GF-D8 (cell line): ENCODE results near the gene ZBP1.

Experiments used
- DNase-seq: peaks from one replicate; lab custom pipeline; 2025; lab: John Stamatoyannopoulos, UW

ZBP1 gene, protein sequence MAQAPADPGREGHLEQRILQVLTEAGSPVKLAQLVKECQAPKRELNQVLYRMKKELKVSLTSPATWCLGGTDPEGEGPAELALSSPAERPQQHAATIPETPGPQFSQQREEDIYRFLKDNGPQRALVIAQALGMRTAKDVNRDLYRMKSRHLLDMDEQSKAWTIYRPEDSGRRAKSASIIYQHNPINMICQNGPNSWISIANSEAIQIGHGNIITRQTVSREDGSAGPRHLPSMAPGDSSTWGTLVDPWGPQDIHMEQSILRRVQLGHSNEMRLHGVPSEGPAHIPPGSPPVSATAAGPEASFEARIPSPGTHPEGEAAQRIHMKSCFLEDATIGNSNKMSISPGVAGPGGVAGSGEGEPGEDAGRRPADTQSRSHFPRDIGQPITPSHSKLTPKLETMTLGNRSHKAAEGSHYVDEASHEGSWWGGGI

DNA sequence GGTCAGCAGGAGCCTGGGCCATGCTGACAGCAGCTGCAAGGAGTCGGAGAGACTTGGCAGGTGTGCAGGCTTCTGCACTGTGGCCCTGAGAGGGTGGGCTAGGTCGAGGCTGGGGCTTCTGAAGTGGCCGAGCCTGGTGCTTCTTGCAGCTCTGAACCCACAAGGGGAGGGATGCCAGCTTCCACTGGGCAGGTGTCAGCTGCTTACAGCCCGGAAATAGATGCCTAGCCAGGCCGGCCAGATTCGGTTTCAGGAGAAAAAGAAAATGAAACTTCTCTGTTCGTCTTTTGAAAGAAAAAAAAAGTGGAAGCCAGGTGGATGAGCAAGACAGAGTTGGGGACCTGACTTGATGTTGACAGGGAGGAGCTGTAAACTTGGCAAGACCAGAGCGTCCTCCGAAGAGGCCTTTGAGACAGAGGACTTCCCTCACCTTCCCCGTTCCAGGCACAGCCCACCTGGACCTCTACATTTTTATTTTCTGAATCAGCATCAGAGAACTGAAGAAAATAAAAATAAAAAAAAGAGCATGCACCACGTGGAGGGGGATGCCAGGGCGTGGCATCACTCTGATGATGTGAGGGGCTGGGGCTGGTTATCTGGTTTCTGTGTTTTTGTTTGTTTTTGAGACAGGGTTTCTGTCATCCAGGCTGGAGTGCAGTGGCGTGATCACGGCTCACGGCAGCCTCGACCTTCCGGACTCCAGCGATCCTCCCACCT, at the start of gene ZBP1:
TSS of gene ZBP1 (minus strand) at position 153 of the 717 bp plus-strand sequence. CDS start at position 22, 131 bp downstream.
- no peak for DNase-seq

DNA sequence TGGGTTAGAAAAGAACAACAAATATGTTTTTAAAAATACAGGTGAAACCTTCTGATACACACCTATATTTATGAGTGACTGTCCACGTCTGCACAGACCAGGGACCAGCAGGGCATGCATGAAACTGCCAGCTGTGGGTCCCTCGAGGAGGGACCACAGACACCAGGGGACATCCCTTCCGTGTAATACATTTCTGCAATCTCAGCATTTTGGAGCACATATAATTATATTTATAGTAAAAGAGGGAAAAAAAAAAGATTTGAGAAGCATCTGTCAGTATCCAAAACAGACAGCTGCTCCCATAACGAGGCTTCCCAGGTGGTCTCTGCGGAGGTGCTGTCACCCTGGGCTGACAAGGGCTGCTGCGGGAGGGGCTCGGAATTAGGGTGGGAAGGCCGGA, 49.4 kb upstream of the ZBP1 start:
- no peak for DNase-seq

DNA sequence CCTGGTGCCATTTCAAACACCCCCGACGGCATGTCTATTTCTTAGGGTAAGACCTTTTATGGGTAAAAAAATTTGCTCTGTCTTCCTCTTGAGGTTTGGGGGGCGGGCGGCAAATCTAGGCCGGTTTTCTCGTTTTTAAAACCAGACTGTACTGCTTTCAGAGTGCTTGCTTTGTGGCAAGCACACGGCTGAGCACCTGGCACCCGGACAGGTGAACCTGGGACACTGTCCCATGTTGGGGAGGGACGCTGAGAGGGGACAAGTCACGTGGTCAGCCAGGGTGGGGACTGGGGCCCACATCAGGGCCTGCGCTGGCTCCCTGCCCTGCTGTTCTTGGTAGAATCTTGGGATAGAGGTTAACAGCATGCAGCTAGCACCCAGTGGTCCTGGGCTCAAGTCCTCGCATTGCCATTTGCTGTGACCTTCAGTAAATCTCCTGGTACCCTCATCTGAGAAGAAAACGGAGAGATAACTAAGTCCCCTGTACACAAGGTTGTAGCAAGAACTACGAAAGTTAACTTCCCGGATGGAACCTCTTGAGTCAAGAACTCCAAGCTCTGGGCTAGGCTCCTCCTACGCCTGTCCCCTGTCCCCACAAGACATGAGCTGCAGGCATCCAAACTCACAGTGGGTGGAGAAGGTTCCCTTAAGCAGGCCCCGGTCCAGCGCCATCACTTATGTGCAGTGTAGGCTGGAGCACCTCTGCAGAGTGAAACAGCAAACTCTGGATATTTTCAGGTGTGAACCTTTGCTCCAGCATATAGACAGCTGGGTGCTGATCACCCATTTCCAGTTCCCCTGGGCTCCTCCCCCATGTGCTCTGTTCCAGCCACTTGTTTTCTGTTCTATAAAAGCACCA, 47.9 kb upstream of the ZBP1 start:
- DNase-seq = no peak

DNA sequence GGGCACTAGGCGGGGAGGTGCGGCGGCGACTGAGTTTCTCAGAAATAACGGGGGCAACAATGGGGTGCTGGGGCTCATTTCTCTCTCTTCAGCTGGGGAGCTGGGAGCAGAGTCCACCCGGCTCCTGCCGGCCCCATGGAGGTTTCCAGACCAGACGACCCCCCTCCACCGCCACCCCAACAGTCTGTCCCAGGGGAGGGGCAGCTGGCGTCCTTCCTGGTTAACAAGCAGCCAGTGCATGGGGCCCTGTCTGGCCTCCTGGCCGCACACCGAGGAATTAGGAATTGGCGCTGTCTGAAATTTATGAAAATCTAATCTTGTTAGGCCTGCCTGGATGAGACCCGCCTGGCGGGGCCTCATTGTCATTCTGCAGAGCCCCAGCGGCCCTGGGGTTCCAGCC, 47.2 kb upstream of the ZBP1 start:
- DNase-seq = no peak

DNA sequence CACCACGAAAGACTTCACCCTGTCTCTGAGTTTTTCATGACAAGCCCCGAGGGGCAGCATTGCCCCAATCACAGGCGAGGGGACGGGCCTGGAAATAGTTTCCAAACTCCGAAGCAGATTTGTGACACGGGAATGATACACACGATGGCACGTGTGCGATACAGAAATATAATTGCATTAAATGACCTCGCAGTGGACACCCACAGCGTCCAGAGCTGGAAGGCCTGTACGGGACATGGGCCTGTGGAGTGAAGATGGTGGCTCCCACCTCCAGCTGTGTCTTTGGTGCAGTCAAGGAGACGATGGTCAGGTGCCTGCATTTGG, 46.6 kb upstream of the ZBP1 start:
- DNase-seq = no peak

DNA sequence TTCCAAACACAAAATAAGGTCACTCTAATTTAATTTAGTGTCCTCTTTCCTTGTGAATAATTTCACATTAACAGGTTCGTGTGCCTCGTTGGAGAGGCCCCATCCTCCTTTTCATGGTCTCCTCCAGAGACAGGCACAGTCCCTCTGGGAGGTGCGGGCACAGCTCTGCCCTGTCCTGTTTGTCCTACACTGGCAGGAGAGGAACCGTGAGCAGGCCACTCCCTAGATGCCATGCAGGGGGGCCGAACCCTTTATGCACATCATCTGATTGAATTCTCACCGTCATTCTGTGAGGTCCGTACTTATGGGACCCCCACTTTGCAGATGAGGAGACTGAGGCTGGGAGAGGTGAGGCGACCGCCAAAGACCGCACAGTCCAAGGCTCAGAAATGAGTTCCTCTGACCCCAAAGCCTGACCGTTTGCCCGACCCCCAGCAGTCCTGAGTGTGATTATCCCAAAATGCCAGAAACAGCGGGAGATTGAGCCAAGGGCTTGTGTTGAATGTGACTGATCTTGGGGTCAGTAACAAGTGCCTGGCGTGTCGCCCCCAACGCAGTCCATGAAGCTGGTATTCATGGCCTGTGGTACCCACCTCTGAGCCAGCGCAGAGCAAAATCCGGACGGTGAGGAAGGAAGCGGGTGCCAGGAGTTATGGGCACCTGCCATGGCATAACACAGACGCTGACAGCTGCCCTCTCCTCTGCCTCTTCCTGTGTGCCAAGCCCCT, 46.0 kb upstream of the ZBP1 start:
- no peak for DNase-seq

DNA sequence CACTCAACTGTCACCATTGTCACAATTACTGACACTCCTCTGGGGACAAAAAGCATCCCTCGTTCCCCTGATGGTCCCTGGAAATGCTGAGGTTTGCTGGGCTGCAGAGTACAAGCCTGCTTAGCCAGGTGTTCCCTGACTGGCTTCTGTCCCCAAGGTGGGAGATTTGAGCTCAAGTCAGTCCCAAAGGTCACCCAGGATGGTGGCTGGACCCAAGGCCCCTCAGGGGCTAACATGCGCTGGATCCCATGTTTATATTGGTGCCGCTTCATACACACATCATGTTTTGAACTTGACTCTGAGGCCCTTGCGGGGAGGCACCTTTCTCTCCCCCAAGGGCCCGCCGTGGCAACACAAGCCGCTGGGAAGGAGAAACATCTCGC, 45.4 kb upstream of the ZBP1 start:
- DNase-seq = no peak

DNA sequence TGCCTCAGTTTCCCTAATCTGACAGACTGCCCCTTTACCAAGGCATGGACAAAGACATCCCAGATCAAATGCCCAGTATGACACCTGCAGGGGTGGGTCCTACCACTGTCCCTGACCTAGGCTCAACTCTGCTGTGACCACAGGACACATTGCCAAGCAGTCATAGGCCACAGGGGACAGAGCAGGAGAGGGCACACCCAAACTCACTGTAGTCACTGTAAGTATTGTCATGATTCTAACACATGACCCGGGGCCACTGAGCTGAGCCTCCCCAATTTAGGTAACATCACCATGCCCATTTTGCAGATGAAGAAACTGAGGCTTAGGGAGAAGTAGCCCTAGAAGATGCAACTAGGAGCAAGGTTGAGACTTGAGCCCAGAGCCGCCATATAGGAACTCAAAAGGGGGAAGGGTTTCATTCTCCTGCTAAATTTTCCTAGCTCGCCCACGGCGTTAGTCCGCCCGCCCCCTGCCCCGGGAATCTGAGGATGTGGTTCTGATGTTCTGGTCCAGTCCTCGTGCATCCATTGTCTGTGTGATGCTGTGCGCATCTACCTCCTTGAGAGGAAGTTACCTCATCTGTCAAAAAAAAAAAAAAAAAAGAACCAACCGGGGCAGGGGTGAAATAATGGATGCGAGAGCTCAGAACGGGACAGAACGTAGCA, 44.8 kb upstream of the ZBP1 start:
- no peak for DNase-seq

DNA sequence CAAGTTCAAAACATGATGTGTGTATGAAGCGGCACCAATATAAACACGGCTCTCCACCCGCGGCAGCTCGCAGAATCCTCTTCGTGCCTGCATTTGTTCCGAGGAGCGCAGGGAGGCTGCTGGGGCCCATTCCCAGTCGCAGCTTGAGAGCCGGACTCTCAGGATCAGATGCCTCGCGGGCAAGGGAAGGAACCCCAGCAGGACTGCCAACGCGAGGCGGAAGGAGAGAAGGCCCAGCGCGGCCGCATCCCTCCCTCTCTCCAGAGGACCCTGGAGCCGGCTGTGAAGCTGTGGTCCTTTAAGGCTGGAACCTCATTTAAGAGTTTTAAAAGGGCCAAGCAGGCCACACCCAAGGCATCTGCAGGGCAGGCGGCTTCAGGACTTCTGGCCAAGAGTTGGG, 44.2 kb upstream of the ZBP1 start:
- no peak for DNase-seq

DNA sequence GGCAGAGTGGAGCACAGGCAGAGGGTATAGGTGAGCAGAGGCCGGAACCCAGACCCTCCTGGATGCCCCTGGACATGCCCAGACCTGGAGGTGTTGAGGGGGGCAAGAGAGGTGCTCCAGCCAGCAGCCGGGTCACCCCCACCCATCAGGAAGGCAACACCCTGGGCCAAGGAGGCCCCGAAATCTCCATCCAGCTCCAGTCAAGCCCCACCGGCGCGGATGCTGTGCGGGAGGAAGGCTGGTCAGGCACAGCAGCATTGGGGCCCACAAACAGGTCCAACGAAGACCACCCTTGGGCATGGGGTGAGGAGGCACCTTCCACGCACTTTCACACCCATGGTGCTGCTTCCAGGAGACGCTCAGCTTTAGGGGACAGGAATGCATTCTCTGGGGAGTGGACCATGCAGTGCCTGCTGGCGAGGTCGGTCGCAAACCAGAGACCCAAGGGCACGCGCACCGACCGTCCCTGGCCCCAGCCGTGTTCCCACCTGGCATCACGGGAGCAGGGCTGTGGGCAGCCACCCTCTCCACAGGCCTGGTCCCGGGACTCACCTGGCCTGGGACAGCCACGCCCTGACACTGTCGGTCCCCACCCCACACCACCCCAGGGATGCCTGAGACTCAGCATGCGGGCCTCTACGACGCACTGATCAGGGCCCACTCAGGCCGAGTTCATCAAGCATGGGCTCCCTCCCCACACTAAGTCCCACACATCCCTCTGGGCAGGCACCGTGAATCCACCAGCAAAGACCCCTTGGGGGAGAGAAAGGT, 43.6 kb upstream of the ZBP1 start:
- no peak for DNase-seq

DNA sequence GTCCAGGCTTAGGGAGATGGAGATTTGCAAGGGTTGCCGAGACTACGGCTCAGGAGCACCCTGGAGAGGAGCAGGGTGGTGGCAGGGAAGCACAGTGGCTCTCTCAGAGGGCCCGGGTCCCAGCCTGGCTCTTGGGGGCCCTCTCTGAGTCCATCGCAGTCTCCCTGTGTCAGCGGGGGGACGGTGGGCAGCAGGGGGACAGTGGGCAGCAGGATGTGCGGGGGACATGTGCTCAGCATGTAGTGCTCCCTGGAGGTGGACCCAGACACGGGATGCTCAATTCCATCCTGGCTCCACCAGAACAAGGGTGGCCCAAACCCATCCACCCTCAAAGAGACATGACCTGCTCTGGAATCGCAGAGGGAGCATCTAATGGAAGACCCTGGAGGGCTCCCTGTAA, 43.0 kb upstream of the ZBP1 start:
- DNase-seq = no peak

DNA sequence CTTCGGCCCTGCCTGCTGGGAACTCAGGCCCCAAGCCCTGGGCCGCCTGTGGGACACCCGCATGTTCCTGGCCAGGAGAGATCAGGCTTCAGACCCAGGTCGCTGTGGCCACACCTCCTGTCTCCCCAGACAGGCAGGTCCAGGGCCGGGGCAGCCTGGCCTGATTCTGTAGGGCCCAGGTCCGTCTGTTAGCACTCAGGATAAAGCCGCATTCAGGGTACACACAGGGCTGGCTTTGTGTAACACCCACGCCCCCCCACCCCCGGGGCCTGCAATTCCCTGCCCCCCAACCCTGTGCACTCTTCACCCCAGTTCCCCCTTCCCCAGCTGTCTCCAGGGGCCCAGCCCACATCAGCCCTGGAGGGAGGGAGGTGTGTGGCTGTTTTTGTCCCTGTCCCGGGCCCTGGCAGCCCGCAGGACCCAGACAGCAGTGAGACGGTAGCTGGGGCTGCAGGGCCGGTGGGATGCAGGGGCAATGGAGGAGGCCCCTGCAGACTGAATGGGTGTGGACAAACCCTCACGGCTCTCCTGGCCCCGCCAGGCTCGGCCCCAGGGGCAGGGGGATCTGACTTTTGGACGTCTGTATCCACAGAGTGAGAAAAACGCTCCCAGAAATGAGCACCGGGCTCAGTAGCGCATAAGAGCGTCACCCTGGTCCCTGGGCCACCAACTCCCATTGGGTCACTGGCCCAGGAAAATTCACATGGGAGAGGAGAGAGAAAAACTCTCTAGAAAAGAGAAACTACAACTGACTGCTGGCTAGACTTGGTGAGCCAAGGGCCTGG, 42.4 kb upstream of the ZBP1 start:
- DNase-seq = no peak

DNA sequence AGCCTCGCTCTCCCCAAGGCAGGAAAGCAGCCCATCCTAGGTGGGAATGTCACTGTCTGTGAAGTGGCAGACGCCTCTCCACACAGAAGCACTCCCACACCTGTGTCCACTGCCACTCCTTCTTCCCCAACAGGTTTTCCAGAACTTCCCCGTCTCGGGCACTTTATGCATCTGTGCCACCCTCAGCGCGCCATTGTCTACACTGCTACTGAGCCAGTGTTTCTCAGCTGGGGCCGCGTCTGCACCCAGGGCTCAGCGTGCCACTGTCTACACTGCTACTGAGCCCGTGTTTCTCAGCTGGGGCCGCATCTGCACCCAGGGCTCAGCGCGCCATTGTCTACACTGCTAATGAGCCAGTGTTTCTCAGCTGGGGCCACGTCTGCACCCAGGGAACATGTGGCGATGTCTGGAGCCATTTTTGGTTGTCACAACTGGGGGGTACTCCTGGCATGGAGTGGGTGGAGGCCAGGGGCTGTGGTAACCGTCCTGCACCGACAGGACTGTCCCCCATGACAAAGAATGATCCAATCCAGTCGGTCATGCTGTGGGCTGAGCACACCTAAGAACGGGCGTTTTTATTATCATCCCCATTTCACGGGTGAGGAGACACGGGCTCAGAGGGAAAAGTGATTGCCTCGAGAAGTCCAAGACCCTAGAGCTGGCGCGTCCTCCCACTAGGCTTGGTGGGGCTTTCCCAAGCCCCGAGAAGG, 41.7 kb upstream of the ZBP1 start:
- no peak for DNase-seq

DNA sequence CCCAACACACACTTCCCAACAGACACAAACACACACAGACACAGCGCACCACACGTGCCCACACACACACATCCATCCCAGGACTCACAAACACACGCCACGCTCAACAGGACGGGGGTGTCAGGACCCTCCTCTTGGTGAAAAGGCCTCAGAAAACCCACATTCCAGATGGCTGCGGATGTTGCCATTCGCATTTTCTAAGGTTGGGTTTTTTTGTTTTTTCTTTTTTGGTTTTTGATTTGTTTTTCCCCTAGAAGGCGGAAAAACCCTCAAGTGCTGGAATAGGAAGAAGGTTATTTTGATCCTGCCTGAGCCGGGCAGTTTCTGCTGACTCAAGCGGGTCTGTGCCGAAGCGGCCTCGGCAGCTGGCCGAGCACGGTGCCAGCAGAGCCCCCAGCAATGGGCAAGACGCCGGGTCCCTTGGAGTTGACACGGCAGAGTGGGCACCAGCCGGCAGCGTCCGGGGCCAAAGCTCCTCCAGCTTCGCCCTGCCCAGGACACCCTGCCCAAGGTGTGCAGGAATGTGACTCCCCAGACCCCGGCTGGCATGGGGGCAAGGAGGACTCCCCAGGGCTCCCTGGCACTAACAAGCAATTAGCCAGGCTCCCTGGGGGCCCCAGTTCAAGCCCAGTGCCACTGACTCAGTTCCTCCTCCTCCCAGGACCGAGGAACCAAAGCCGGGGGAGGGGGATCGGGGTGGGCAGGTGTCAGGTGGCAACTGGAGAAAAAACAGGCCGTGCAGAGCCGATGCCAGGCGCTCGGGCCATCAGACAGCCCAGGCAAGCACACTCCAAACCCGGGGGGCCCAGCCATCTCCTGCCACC, 40.9 kb upstream of the ZBP1 start:
- DNase-seq = no peak

DNA sequence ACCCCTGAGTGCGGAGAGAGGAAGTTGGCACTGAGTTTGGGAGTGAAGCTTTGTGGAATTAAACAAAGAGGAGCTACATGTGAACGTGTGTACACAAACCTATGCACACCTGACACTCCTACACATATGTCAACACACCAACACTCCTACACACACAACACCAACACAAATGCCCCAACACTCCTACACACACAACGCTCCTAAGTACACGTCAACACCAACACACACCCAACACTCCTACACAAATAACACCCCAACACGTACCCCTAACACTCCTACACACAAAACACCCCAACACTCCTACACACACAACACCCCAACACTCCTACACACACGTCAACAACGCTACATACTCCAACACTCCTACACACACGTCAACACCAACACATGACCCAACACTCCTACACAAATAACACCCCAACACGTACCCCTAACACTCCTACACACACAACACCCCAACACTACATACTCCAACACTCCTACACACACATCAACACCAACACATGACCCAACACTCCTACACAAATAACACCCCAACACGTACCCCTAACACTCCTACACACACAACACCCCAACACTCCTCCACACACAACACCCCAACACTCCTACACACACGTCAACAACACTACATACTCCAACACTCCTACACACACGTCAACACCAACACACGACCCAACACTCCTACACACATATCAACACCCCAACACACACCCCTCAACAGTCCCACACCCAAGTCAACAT, 40.1 kb upstream of the ZBP1 start:
- DNase-seq = no peak

DNA sequence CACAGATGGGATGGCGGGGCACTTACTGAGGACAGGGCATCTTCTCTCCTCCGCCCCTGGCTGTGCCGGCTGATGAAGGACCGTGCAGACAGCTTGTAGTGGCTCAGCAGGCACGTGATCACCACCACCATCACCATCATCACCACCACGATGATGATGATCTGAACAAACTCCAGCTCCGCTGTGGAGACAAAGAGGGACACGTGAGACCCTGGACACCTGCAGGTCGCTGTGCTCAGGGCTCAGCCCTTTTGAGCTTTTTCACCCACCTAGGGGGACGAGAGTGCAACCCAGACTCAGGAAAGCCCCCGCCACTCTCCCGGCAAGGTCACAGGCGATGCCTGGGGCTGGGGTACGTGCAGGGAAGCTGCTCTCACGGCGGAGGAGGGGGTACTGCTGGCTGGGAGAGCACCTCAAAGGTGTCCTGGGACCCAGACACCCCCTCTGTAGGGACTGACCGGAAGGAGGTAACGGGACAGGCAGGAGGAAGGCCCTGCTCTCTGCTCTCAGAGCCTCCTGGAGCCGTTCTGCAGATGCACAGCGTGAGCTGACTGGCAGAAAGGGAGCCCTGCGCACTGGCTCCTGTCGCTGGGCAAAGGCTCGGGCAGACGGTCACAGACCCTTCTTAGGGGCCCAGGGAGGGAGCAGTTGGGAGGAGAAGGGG, 39.4 kb upstream of the ZBP1 start:
- DNase-seq = no peak

DNA sequence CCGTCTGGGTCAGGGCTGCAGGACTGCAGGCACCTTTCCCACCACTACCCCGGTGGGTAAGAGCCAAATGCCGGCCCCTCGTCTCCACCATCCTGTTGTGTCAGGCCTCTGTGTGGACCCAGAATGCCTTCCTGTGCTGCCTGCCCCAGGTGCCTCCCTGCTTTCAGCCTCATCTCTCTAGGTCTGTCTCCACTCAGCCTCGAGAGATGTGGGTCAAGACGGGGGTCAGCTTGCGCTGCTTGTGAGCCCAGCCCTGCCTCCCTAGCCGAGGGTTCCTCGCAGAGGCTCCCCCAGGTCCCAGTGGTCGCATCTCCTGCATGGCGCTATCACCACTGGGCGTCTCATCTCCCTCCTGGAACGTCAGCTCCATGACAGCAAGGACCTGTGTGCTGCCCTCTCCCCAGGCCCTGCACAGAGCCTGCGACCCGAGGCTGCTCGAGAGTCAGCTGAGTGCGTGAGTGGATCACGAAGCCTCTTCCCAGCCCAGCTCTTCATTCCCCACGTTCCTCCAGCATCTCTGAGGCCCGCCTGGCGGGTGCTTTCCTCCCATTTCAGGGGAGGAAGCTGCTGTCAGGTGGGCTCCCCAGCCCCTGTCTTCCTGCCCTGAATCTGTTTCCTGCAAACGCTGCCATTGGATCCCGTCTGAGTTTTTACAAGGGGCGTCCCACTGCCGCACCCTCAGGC, 38.7 kb upstream of the ZBP1 start:
- no peak for DNase-seq
